HUES48 (cell line): ENCODE data around the gene ZBTB20.

Source experiments
- H3K27ac ChIP-seq: one replicate; pipeline ENCODE4 v1.7.0; 2013; ENCODE audit warnings: low read depth, low read length, inconsistent platforms
- H3K27me3 ChIP-seq: 2 replicates; pipeline ENCODE4 v1.6.1; 2013; ENCODE audit warnings: mild to moderate bottlenecking, low read length; ENCODE audit not compliant: control insufficient read depth, insufficient read depth
- H3K36me3 ChIP-seq: 2 replicates; pipeline ENCODE4 v1.6.1; 2013; ENCODE audit warnings: low read length; ENCODE audit not compliant: control insufficient read depth, insufficient read depth
- H3K4me1 ChIP-seq: 2 replicates; pipeline ENCODE4 v1.6.1; 2013; ENCODE audit warnings: mild to moderate bottlenecking, low read length; ENCODE audit not compliant: control insufficient read depth, insufficient read depth
- H3K4me3 ChIP-seq: 2 replicates; pipeline ENCODE4 v1.5.1; 2013; ENCODE audit warnings: mild to moderate bottlenecking, low read depth, low read length
- H3K9ac ChIP-seq: 2 replicates; pipeline ENCODE4 v1.6.1; 2013; ENCODE audit warnings: mild to moderate bottlenecking, low read depth, low read length, moderate library complexity
- H3K9me3 ChIP-seq: 2 replicates; pipeline ENCODE4 v1.6.1; 2013; ENCODE audit warnings: low read length; ENCODE audit not compliant: control insufficient read depth, insufficient read depth

The ZBTB20 gene

DNA sequence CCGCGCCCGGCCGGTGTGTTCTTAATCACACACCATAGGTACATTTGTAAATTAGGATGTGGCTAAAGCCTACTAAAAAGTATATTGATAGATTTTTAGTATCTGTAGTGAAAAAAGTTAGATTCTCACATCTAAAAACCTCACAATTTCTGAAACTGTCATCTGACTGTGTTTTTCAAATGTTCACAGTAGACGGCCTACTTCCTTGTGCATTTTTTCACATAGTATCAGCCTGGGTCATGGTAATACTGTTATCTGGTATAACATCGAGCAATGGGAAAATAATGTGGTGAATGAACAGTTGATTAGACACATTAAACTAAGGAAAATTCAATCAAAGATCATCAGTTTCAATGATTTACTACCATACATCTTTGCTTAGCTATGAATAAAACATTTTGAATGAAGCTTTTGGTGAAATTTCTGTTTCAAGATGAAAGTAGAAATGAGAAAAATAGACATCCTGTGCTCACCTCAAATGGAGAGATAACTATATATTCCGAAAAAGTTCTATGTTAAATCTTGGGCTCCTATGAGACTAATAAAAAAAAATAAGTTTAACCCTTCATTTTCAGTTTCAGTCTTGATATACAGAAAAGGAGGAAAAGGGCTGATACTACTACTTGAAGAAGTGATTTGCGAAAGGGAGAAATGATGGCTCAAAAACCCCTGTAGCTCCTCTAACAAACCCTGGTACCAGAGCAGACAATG is 262.7 kb downstream of the ZBTB20 start:
- Histone ChIP-seq H3K4me1 (peaks cover 4% of the 10 kb centered on the region), H3K27me3 (no peaks in the 10 kb centered on the region), H3K9me3 (no peaks in the 10 kb centered on the region)

DNA sequence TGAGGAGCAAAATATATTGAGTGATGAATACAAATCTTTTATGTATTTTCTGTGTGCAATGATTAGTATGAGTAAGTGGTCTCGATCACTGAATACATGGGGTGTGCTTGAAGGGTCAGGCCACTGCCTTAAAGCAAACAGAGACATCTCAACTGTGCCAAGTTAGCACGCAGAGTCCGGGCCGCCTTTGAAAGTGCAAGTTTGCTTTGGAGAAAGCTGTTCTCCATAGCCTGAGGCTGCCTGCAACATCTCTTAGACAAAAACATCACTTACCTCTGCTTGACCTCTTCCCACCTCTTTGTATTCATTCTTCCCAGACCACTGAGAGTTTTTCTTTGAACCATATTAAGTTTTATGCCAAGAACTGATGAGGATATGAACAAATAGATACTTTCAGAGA is 267.0 kb downstream of the ZBTB20 start:
- H3K27ac ChIP-seq = no peak overlapping the region

More for the DNA sequence above, 262.7 kb downstream of the ZBTB20 start:
- Histone ChIP-seq H3K27ac (no peak overlapping the region), H3K4me3 (no peak overlapping the region), H3K36me3 (no peaks in the 10 kb centered on the region), H3K9ac (no peak overlapping the region)

DNA sequence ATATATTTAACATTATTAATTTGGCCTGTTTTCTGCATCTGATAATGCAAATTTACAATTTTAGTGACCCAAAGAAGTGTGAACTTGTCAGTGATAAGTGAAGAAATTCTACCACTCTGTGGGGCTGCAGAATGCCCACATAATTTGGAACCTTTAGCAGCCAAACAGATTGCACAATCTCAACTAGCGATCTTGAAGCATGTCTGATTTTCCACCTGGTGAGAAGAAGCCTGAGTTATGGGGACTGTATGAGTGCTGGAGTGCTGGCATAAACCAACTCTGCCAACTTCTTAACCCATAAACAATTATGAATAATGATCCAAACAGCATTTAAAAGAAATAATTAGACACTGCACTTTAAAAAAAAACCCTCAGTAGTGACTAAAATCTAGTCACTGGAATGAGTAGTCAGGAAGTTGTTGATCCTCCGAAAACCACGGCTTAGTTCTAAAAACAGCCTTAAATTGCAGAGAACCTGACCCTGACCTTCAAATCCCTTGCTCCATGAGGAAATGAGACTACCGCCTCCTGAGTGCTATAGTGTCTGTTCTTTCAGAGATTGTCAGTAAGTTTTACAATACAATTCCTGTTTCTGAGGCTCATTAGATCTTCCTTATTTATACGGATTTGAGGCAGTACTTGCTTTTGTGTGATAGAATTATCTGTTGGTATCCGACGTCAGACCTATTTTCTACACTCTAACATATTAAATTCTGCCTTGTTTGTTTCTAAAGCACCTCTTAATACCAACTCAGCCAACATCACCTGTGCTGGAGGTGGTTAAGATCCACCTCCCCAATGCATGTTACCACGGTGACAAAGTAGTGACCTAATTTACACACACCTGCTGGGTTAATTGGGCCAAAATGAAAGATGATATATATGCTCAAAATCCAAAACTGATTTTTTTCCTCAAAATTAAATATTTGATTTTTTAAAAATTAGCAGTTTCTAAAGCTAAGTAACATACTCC is 267.7 kb downstream of the ZBTB20 start:
- no peak overlapping the region for H3K9ac ChIP-seq
- H3K36me3 ChIP-seq = no peaks in the 10 kb centered on the region
- peak overlapping the region; percentile 83 for H3K27ac ChIP-seq
- no peak overlapping the region for H3K4me3 ChIP-seq
- H3K27me3 ChIP-seq = no peaks in the 10 kb centered on the region
- no peaks in the 10 kb centered on the region for H3K9me3 ChIP-seq
- peaks cover 26% of the 10 kb centered on the region for H3K4me1 ChIP-seq

More for the DNA sequence above, 267.0 kb downstream of the ZBTB20 start:
- no peaks in the 10 kb centered on the region for H3K9me3 ChIP-seq
- no peaks in the 10 kb centered on the region for H3K36me3 ChIP-seq
- no peaks in the 10 kb centered on the region for H3K27me3 ChIP-seq
- H3K4me1 ChIP-seq = peaks cover 26% of the 10 kb centered on the region
- H3K4me3 ChIP-seq = no peak overlapping the region
- no peak overlapping the region for H3K9ac ChIP-seq

DNA sequence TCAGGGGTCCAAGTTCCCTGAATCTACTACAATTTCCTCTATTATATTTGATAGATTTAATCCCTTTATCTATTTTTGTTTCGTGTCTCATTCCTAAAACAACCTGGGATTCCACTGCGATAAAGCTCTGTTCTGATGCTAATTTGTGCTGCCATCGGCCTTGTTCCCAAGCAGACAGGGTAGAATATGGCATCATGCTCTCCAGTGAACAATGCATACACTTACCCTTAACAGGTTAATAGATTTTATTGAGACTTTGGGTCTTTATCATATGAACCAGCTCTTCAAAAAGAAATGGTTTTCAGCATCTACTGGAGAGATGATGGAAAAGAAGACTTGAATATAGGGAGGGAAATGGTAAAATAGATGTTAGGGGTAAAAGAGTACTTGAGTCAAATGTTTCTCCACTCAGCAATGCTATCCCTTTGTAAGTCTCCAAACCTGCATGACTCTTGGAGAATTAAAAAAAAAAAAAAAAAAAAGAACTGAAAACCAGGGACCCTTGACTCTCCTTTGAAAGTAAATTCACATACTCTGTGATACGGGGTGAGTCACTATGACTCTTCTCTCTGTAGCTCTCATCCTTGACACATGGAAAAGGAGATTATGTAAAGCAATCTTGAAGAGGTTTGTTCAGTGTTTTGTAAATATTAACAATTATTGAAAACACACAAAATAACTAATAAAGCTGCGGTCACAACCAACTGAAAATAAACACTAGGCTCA is 268.8 kb downstream of the ZBTB20 start:
- H3K4me3 ChIP-seq = peak overlapping the region; percentile 16; the same call in 1 of the 2 replicates
- peak overlapping the region; percentile 21; the same call in 1 of the 2 replicates for H3K9ac ChIP-seq
- peak overlapping the region; percentile 83 for H3K27ac ChIP-seq
- H3K27me3 ChIP-seq = no peaks in the 10 kb centered on the region
- peaks cover 26% of the 10 kb centered on the region for H3K4me1 ChIP-seq
- H3K36me3 ChIP-seq = no peaks in the 10 kb centered on the region
- H3K9me3 ChIP-seq = no peaks in the 10 kb centered on the region

DNA sequence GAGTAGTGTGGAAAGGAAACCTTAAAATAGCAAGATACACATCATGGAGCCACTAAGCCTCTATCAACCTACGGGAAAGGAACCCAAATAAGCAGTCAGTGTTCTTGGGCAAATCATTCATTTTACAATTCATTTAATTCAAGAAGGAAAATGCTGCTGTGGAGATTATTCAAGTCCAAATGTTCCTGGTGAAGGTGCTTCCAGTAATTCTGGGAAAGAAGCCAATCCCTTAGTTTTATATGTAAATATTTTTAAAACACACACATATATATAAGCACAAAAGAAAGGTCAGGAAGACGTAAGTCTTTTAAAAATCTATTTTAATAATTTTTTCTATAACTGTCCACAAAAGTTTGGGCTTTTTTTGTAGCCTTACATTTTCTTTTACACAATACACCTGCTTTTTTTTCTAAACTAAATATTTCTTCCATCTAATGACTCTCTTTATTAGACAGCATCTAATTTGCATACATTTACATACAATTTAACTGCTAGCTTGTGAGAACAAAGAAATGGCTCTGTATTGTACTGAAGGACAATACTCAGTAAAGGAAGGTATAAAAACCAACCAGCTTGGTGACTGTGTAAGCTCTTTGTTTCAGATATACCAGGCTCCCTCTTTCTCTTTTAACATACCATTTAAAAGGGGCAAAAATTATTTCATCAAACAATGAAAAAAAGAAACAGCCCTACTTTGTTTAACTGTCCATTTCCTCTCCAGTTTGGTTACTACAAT is 269.5 kb downstream of the ZBTB20 start:
- Histone ChIP-seq H3K4me3 (peak overlapping the region; percentile 16; the same call in 1 of the 2 replicates), H3K9ac (0 out of 2 replicates have a peak overlapping the region, but pooled peaks have one; percentile 21), H3K4me1 (peaks cover 26% of the 10 kb centered on the region), H3K36me3 (no peaks in the 10 kb centered on the region), H3K9me3 (no peaks in the 10 kb centered on the region), H3K27me3 (no peaks in the 10 kb centered on the region), H3K27ac (peak overlapping the region; percentile 83)

DNA sequence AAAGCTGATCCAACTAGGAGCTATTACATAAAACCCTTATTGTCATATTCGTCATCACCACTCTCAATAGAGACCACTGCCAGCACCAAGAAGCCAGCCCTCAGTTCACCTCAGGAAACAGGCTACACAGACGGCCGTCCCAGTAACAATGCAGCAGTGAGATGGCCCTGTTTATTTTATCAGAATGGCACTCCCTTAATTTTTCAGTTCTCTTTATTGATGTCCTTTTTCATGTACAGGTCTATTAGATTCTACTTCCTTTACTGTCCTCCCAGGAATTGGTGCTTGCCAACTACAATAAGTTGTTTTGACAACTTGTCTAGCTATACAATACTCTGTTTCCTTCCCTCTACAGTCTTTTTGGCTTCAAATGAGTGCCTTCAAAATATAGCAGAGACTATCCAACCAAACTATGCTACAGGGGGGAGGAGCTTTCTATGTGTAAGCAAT is 272.5 kb downstream of the ZBTB20 start:
- H3K9ac ChIP-seq = no peak overlapping the region
- H3K9me3 ChIP-seq = no peaks in the 10 kb centered on the region
- no peaks in the 10 kb centered on the region for H3K27me3 ChIP-seq
- no peak overlapping the region for H3K27ac ChIP-seq
- H3K4me3 ChIP-seq = no peak overlapping the region
- peaks cover 24% of the 10 kb centered on the region for H3K4me1 ChIP-seq
- H3K36me3 ChIP-seq = no peaks in the 10 kb centered on the region

DNA sequence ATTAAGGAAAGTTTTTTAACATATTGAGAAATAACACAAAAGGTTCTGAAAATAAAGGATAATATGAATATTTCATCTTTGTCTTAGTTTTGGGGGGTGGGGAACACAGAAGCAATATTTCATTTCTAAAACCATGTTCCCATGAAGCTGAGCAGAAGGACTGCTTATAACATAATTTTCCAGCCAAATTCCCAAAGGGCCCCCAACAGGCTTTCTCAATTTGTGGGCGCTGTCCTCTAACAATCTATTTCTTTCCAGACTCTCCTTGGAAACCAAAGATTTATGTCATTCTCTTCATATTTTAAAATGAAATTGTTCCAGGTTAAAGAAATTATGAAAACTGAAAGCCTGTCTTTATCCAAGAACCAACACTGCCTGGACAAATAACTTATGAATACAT is 273.5 kb downstream of the ZBTB20 start:
- Histone ChIP-seq H3K9me3 (no peaks in the 10 kb centered on the region), H3K4me3 (no peak overlapping the region), H3K9ac (no peak overlapping the region), H3K4me1 (peaks cover 15% of the 10 kb centered on the region), H3K27ac (no peak overlapping the region), H3K27me3 (no peaks in the 10 kb centered on the region), H3K36me3 (no peaks in the 10 kb centered on the region)

DNA sequence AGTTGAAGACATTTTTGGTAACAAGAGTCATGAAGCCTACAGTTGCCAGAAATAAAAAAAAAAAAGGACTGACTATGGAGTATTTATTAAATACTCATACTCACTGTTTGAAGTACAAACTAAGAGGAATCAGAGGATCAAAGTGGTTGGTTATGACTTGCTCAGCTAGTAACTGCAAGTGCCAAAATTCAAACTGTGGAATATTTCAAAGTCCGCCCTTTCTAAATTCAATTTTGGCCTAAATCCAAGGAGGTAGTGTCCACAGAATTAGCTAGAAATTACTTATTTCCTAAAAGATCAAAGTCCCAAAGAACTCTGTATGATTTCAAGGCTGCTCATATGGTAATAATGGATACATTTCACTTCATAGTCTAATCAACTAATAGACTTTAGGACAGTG is 274.5 kb downstream of the ZBTB20 start:
- Histone ChIP-seq H3K4me1 (peaks cover 5% of the 10 kb centered on the region), H3K27me3 (no peaks in the 10 kb centered on the region), H3K9ac (no peak overlapping the region), H3K4me3 (no peak overlapping the region), H3K36me3 (no peaks in the 10 kb centered on the region), H3K9me3 (no peaks in the 10 kb centered on the region), H3K27ac (no peak overlapping the region)

DNA sequence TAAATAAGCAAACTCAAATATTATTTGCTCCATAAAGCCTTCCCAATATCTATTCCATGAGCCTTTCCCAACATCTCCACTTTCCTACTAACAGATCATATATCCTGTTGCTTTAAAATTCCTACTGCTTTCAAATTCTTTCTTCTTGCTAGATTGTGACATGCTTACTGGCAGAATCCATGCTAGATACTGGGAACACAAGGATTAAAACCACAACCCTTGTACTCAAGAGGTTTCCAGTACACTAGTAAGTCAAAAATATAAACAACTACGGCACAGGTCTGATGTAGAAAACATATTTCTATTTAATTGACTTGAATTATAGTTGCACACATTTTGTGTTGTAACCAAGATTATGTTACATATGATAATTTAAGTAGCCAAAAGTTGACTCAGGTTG is 275.0 kb downstream of the ZBTB20 start:
- Histone ChIP-seq H3K4me1 (no peaks in the 10 kb centered on the region), H3K27ac (no peak overlapping the region), H3K36me3 (no peaks in the 10 kb centered on the region), H3K27me3 (no peaks in the 10 kb centered on the region), H3K4me3 (no peak overlapping the region), H3K9ac (no peak overlapping the region), H3K9me3 (no peaks in the 10 kb centered on the region)

DNA sequence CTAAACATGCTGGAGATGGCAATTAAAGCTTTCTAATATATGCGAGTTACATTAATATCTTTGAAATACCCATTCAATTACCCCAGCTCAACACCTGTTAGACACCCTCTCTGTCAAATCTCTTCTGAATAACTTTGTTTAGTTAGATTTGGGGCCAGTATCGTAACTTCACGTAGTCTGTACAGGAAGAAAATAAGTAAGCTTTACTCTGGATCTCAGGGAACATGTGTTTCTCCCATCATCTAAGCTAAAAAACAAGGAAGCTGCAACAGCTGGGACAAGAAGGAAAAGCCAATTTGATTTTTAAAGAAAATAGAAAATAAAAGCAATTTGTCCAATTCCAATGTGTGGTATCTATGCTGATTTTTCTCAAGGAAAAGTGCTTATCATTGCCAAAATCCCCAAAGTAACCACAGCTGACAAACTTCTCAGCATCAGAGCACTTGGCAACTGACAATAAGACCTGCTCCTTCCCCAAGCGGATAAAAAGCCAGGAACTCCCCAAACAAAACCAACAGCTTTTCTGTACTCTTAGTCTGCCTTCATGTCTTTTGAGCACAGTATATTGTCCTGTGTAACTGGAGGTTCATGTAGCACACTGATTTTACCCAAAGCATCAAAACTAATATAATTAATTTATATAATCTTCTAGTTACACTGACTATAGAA is 279.1 kb downstream of the ZBTB20 start:
- H3K4me1 ChIP-seq = no peaks in the 10 kb centered on the region; the same call in 1 of the 2 replicates
- no peaks in the 10 kb centered on the region for H3K36me3 ChIP-seq
- no peak overlapping the region for H3K27ac ChIP-seq
- H3K27me3 ChIP-seq = no peaks in the 10 kb centered on the region
- H3K9ac ChIP-seq = no peak overlapping the region
- H3K9me3 ChIP-seq = no peaks in the 10 kb centered on the region
- no peak overlapping the region for H3K4me3 ChIP-seq
